Stimulated activated CD8-positive, alpha-beta memory T cell treated with anti-CD3 and anti-CD28 coated beads, Interleukin-12 subunit alpha, Interleukin-12 subunit beta, amount 100 ng/mL, for 24 hours (primary cell): ENCODE measurements around the gene LCE3A.
"Not testable (repeated sequence)": the region's sequence is repeated elsewhere in the genome, so short reads cannot be mapped to it uniquely, and the experiment has no call there.

Experiments
- DNase-seq: peaks from one replicate; pipeline ENCODE4 v3.0.0-alpha.2; 2020; ENCODE audit errors: extremely low read depth

The LCE3A gene

DNA sequence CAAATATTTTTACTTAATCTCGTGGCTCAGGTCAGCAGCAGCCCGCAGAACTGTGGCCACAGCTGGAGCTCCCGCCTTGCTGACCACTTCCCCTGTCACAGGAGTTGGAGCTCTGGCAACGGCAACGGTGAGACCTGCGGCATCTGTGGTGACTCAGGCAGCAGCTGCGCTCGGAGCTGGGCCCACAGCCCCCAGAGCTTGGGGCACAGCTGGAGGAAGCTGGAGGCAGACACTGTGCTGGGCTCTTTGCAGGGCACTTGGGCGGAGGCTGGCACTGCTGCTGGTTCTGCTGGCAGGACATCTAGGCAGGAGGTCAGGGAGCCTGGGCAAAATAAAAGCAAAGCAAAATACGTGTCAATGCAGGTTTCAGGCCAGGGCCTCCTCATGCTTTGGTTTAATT, at the start of gene LCE3A:
Gene LCE3A (minus strand): TSS at position 301 of the 400 bp plus-strand sequence. CDS start 0 bp downstream, at position 301.
- no peak for DNase-seq

DNA sequence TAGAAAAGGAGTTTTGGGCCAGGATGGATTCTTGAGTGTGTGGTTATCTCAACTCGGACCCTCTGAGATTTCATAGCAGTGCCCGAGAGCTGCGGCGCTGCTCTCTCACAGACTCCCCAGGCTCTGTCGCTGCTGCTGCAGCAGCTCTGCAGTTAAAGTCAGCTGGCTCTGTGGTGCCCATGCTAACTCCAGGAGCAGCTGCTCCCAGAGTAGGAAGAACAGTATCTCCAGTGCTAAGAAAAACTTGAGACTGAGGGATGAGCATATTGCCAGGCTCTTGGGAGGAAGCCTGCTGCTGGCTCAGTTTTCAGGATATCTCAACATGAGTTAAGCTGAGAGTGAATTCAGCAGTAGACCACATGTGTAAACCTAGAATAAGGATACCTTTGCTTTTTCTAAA, 44.7 kb upstream of the LCE3A start:
- DNase-seq, result no peak

DNA sequence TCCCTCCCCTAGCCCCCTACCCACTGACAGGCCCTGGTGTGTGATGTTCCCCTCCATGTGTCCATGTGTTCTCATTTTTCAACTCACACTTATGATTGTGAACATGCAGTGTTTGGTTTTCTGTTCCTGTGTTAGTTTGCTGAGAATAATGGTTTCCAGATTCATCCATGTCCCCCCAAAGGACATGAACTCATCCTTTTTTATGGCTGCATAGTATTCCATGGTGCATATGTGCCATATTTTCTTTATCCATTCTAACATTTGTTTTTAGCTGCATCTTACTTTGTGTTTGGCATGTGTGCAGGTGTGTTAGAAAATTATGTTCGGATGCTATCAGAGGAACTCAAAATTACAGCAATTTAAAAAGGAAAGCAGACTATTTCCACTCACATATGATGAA, 43.3 kb upstream of the LCE3A start:
- not testable (repeated sequence) for DNase-seq

DNA sequence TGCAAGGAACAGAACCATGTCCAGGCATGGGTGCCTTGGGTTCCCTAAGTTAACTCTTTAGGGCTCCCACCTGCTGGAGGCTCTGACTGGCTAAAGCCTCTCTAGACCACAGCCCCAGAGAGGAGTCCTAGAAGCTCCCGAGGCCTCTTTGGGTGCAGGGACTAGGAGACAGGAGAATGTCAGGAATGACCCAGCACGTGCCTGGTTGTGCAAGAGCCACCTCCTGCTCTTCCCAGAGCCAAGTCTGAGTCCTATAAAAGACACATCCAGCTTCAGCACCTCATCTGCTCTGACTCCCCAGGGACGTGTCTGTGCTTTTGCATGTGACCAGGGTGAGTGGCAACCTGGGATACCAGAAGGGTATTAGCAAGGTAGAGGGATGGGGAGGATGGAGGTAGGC, 40.2 kb upstream of the LCE3A start, which contains the start of gene LCE2D:
Gene LCE2D (plus strand): TSS at position 283 of the 400 bp plus-strand sequence. CDS start 726 bp downstream, outside the sequence.
- no peak for DNase-seq

GRCh38 chr1:152658649-152659048, 35.7 kb upstream of the LCE3A start:
- DNase-seq, result no peak

GRCh38 chr1:152657677-152658076, 34.8 kb upstream of the LCE3A start:
- no peak for DNase-seq

DNA sequence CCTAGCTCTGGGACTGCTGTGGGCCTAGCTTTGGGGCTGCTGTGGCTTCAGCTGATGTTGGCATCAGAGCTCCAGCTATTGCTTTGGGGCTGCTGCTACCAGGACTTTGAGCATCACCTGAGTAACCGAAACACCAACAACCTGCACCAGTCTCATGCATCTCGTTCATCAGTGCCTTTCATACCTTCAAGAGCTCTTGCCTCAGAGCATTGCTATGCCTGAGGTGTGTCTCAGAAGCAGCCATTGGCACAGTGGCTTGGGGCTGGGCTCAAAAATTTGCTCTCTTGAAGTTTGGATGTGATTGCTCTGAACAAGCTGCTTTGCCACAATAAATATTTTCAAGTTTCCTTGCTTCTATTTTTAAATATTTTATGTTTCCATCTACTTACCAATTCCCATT, 33.6 kb upstream of the LCE3A start:
- no peak for DNase-seq

- DNase-seq, result no peak
These were observed 31.2 kb upstream of the LCE3A start for GRCh38 chr1:152654110-152654509.

DNA sequence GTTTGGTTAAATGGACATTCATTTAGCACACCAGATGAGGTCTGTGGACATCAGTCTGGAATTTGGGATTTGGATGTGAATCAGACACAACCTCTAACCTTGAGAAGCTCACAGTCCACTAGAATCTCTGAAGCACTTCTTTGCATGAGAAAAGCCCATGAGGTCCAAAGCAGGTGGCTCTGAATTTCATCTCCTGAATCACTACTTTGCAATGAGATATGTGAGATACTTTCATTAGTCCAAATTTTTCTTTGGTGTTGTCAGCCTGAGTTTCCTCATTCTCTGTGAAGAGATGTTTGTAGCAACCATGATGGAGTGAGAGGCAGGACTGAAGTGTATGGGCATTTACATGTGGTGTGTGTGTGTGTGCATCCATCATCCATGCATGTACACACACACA, 23.8 kb upstream of the LCE3A start:
- DNase-seq, result no peak

- DNase-seq, result no peak
These were observed 22.2 kb upstream of the LCE3A start for GRCh38 chr1:152645146-152645545.

DNA sequence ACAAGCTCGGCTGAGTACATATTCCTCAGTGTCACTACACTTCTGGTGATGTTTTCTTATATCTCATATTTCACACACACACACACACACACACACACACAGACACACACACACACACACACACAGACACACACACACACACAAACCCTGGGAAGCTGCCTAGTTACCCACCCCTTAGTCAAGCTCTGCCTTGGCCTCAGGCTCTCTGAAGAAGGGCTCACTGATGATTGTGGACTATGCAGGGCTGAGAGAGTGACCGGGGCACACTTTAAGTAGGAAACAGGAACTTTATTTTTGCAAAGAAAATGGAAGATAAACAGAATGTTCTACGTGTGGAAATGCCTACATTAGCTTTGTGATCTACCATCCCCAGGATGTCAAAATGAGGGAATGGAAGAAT, 21.0 kb upstream of the LCE3A start:
- no peak for DNase-seq

- no peak for DNase-seq
These were observed 17.4 kb upstream of the LCE3A start for GRCh38 chr1:152640351-152640750.

GRCh38 chr1:152630596-152630995, 7.7 kb upstream of the LCE3A start:
- DNase-seq, result no peak

DNA sequence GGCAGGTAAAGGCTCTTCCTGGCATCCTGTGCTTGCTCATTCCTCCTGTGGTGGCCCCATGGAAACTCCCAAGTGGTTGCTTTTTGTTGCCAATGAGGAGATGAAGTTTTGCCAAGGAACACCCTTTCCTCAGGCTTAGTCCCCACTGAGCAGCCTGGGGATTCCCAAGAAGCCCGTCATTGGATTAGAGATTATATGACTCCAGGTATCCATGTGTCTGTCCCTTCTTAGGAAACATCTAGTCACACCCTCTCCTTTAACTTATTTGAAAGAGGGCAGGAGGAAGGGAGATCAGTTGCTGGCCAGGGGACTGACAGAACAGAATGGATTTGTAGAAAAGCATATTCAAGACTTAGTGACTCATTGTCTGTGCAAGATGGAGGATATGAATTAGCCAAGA, 3.8 kb upstream of the LCE3A start:
- no peak for DNase-seq

- DNase-seq, result no peak
These were observed 421 bp upstream of the LCE3A start for GRCh38 chr1:152623203-152623844.

DNA sequence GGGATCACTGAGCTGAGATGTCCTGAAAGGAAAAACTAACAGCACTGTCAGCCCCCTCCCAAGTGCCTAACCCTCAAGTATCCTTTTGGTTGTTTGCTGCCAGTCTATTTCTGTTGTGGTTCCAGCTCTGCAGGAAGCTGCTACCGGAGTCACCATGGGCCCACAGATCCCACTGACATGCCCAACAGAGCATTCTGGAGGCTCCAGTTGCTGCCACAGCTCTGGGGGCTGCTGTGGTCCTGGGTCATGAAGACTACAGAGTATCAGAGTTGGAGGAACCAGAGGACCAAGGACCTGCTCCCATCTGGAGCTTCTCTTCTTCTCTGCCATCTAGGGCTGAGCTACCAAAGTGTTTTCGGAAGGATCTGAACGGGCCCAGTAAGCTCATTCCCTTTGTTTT, 910 bp downstream of the LCE3A start:
- no peak for DNase-seq

DNA sequence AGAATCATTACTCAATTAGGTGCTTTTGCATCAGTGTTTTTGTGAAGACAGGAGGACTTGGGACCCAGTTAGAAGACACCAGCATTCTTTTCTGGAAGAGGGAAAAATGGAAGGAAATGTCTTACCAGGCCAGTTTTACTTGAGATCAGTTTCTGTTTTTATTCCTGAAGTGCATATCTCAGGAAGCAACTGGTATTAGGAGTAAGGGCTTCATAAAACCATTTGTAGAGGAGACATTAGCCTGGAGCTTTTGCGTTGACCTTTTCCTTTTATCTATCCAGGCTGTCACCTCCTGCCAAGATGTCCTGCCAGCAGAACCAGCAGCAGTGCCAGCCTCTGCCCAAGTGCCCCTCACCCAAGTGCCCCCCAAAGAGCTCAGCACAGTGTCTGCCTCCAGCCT, 9.4 kb downstream of the LCE3A start, which contains the start of gene LCE3B:
Gene LCE3B (plus strand): TSS at position 301 of the 400 bp plus-strand sequence. CDS start 0 bp downstream, at position 301.
- no peak for DNase-seq

DNA sequence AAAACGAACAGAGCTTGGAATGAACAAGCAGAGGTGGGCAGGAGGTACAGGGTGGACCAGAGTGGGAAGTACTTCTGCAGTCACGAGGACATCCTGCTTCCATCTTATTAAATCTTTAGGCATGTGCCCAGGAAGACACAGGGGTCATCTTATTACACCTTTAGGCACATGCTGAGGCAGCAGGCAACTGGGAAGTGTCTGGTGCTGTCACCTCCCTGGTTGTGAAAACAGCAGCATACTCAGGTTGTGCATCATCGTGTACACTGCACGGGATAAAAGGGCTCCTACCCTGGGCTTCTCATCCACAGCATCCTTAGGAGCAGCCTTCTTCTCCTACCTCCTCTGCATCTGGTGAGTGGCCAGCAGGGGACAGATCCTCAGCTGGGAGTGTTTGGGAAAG, 23.0 kb downstream of the LCE3A start, which contains the start of gene LCE3C:
Gene LCE3C (plus strand): TSS at position 301 of the 400 bp plus-strand sequence. CDS start 498 bp downstream, outside the sequence.
- DNase-seq, result no peak

DNA sequence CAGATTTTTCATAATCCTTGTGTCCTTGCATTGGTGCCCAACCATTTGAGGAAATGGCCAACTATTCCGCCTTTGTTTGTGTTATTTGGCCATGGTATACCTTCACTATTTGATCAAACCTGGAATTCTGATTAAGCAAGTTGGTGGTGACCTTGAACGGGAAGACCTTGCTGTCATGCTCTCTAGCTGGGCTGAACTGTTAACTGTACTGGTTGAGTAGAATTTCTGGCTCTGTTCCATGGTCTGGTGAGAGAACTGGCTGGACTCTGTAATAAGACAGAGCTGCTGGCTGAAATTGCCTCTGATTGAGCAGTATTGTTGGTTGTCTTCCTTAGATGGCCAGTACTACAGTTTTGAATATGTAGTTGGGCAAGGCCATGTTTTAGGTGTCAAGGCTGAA, 25.9 kb downstream of the LCE3A start:
- no peak for DNase-seq

- DNase-seq, result no peak
These were observed 37.3 kb downstream of the LCE3A start for GRCh38 chr1:152585586-152585985.

GRCh38 chr1:152582647-152583046, 40.3 kb downstream of the LCE3A start:
- DNase-seq, result no peak

- DNase-seq, result no peak
These were observed 42.5 kb downstream of the LCE3A start, which contains the start of gene LCE3D for GRCh38 chr1:152580433-152580832. TSS of gene LCE3D (minus strand) at chr1:152580516. CDS start at chr1:152579936, 580 bp downstream.

- not testable (repeated sequence) for DNase-seq
These were observed 43.4 kb downstream of the LCE3A start for GRCh38 chr1:152579526-152579925.

- DNase-seq, result no peak
These were observed 45.7 kb downstream of the LCE3A start for GRCh38 chr1:152577168-152577567.
